Measurements from ENCODE around the gene ABHD17C. TPM values are rescaled to one million over a fixed set of nuclear protein-coding genes. Genes with fewer than 3 reads are reported as not detected.

Gene ABHD17C
- total and polyA plus RNA-seq, 2 experiments from 2014 or later = 2.1 to 8.3 TPM

- 0 to 5% methylated on average over 1 of the region's 1 CpG for WGBS, 2 experiments (ENCODE audit: low coverage in 1 of 2, low lambda C conversion rate in 2 of 2, missing lambda C conversion rate in 2 of 2)
- in situ Hi-C loops (cut with MboI) = no loop called here
These were observed 35.7 kb upstream of the ABHD17C start for GRCh38 chr15:80659375-80659774.

DNA sequence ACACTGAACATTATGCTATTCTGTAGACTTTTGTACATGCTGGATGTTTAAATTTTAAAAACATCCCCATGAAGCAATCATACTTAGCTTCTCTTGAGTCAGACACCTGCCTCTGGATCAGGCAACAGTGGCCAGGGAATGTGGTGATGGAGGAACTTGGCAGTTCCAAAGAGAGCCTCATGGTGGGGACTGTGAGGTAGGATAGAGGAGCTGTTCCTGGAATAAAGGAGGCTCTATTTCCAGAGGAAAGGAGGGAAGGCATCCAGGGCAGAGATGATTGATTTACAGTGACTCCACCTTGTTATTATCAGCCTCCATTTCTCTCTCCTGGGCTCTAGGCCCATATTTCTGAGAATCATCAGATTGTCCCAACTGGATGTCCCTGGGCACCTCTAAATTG lies 35.0 kb upstream of the ABHD17C start:
- H3F3A ChIP-seq (ENCODE audit: insufficient read depth) = peaks cover 28% of the 10 kb centered on the region; the same call in 1 of the 2 replicates

More at GRCh38 chr15:80659375-80659774, 35.7 kb upstream of the ABHD17C start:
- no peak for DNase-seq
- H3K9ac ChIP-seq = no peak overlapping the region
- H2AFZ ChIP-seq = no peak overlapping the region
- no peaks in the 10 kb centered on the region for H4K20me1 ChIP-seq (ENCODE audit: insufficient read depth)
- TF ChIP-seq EZH2phosphoT487 (IDR thresholded peaks at IDR 0.05; ENCODE audit: insufficient read depth, low read depth) (no peak), EZH2 (IDR thresholded peaks at IDR 0.05; ENCODE audit: insufficient read depth, poor library complexity, severe bottlenecking) (no peak)
- no peaks in the 10 kb centered on the region for H3K9me3 ChIP-seq (ENCODE audit: low read depth)
- H3K36me3 ChIP-seq (ENCODE audit: low read depth) = no peaks in the 10 kb centered on the region
- H3F3A ChIP-seq (ENCODE audit: insufficient read depth) = peaks cover 28% of the 10 kb centered on the region; the same call in 1 of the 2 replicates
- no peak overlapping the region for H3K4me3 ChIP-seq
- H3K27me3 ChIP-seq (replicated peaks; ENCODE audit: insufficient read depth) = no peaks in the 10 kb centered on the region
- H3K79me2 ChIP-seq (ENCODE audit: insufficient read depth) = no peaks in the 10 kb centered on the region
- H3K4me2 ChIP-seq (ENCODE audit: unreplicated experiment) = no peak overlapping the region
- no peaks in the 10 kb centered on the region for H3K9me2 ChIP-seq (ENCODE audit: insufficient read depth)
- H3K4me1 ChIP-seq (ENCODE audit: insufficient read depth) = 0 out of 2 replicates have a peak, but pooled peaks cover 6% of the 10 kb centered on the region
- no peak overlapping the region for H3K27ac ChIP-seq

DNA sequence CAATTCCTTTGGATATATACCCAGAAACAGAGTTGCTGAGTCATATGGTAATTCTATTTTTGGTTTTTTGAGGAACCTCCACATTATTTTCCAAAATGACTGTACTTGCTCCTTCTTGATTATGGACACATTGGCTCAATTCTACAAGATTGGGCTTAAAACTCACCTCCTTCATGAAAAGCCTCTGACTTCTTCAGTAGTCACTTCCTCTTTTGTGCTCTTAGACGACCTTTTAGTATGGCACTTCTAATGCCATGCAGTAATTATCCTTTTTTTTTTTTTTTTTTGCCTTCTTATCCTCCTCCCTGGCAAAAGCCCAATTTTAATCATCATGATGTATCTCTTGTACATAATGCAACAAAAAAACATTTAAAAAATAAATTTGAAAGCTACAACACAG lies 33.0 kb upstream of the ABHD17C start:
- H3K27me3 ChIP-seq (replicated peaks; ENCODE audit: insufficient read depth) = no peaks in the 10 kb centered on the region
- no peak overlapping the region for H2AFZ ChIP-seq
- H3K27ac ChIP-seq = no peak overlapping the region
- WGBS, 2 experiments (ENCODE audit: low coverage in 1 of 2, low lambda C conversion rate in 2 of 2, missing lambda C conversion rate in 2 of 2) = 3 to 7% methylated on average over 1 of the region's 1 CpG
- no peaks in the 10 kb centered on the region for H3K79me2 ChIP-seq (ENCODE audit: insufficient read depth)
- TF ChIP-seq EZH2phosphoT487 (IDR thresholded peaks at IDR 0.05; ENCODE audit: insufficient read depth, low read depth) (no peak), EZH2 (IDR thresholded peaks at IDR 0.05; ENCODE audit: insufficient read depth, poor library complexity, severe bottlenecking) (no peak)
- H3K9ac ChIP-seq = no peak overlapping the region
- no peaks in the 10 kb centered on the region for H3K36me3 ChIP-seq (ENCODE audit: low read depth)
- H3K4me3 ChIP-seq = no peak overlapping the region
- no peaks in the 10 kb centered on the region for H3K9me2 ChIP-seq (ENCODE audit: insufficient read depth)
- no peak overlapping the region for H3K4me2 ChIP-seq (ENCODE audit: unreplicated experiment)
- H3K4me1 ChIP-seq (ENCODE audit: insufficient read depth) = 0 out of 2 replicates have a peak, but pooled peaks cover 6% of the 10 kb centered on the region
- peak; percentile 47 for DNase-seq
- no peaks in the 10 kb centered on the region for H3K9me3 ChIP-seq (ENCODE audit: low read depth)
- peaks cover 28% of the 10 kb centered on the region; the same call in 1 of the 2 replicates for H3F3A ChIP-seq (ENCODE audit: insufficient read depth)
- H4K20me1 ChIP-seq (ENCODE audit: insufficient read depth) = no peaks in the 10 kb centered on the region
- in situ Hi-C loops (cut with MboI) = no loop called here

More for the DNA sequence above, 35.0 kb upstream of the ABHD17C start:
- Histone ChIP-seq H3K4me1 (ENCODE audit: insufficient read depth) (0 out of 2 replicates have a peak, but pooled peaks cover 6% of the 10 kb centered on the region), H3K27ac (no peak overlapping the region), H3K9me3 (ENCODE audit: low read depth) (no peaks in the 10 kb centered on the region), H3K9me2 (ENCODE audit: insufficient read depth) (no peaks in the 10 kb centered on the region), H3K4me2 (ENCODE audit: unreplicated experiment) (no peak overlapping the region), H2AFZ (no peak overlapping the region), H3K79me2 (ENCODE audit: insufficient read depth) (no peaks in the 10 kb centered on the region), H3K9ac (no peak overlapping the region), H3K4me3 (no peak overlapping the region), H3K27me3 (replicated peaks; ENCODE audit: insufficient read depth) (no peaks in the 10 kb centered on the region), H4K20me1 (ENCODE audit: insufficient read depth) (no peaks in the 10 kb centered on the region), H3K36me3 (ENCODE audit: low read depth) (no peaks in the 10 kb centered on the region)
- in situ Hi-C loops (cut with MboI) = no loop called here
- DNase-seq = peak; percentile 70
- TF ChIP-seq EZH2phosphoT487 (IDR thresholded peaks at IDR 0.05; ENCODE audit: insufficient read depth, low read depth) = no peak
- no peak for TF ChIP-seq EZH2 (IDR thresholded peaks at IDR 0.05; ENCODE audit: insufficient read depth, poor library complexity, severe bottlenecking)

- in situ Hi-C loops (cut with MboI) = no loop called here
- Histone ChIP-seq H4K20me1 (ENCODE audit: insufficient read depth) (no peaks in the 10 kb centered on the region), H3K9me2 (ENCODE audit: insufficient read depth) (no peaks in the 10 kb centered on the region), H3K4me3 (no peak overlapping the region), H3K4me2 (ENCODE audit: unreplicated experiment) (no peak overlapping the region), H3K9ac (no peak overlapping the region), H3K36me3 (ENCODE audit: low read depth) (no peaks in the 10 kb centered on the region), H2AFZ (no peak overlapping the region), H3F3A (ENCODE audit: insufficient read depth) (peaks cover 28% of the 10 kb centered on the region; the same call in 1 of the 2 replicates), H3K27ac (no peak overlapping the region), H3K9me3 (ENCODE audit: low read depth) (no peaks in the 10 kb centered on the region), H3K4me1 (ENCODE audit: insufficient read depth) (0 out of 2 replicates have a peak, but pooled peaks cover 6% of the 10 kb centered on the region), H3K79me2 (ENCODE audit: insufficient read depth) (no peaks in the 10 kb centered on the region), H3K27me3 (replicated peaks; ENCODE audit: insufficient read depth) (no peaks in the 10 kb centered on the region)
- DNase-seq = no peak
- WGBS, 2 experiments (ENCODE audit: low coverage in 1 of 2, low lambda C conversion rate in 2 of 2, missing lambda C conversion rate in 2 of 2) = 86 to 88% methylated on average over 7 of the region's 7 CpGs
- TF ChIP-seq EZH2phosphoT487 (IDR thresholded peaks at IDR 0.05; ENCODE audit: insufficient read depth, low read depth) (no peak), EZH2 (IDR thresholded peaks at IDR 0.05; ENCODE audit: insufficient read depth, poor library complexity, severe bottlenecking) (no peak)
These were observed 32.2 kb upstream of the ABHD17C start for GRCh38 chr15:80662757-80663553.

Measured in GM23248 (cell line).